Rectal smooth muscle tissue (tissue), 1 donor: ENCODE results near the gene FARSB.

Source experiments
- H3K27ac ChIP-seq: one replicate; pipeline ENCODE4 v1.7.0; 2013; ENCODE audit warnings: low read depth, low read length, inconsistent platforms
- H3K27me3 ChIP-seq: one replicate; pipeline ENCODE4 v1.7.0; 2013; ENCODE audit warnings: low read length; ENCODE audit not compliant: control insufficient read depth, insufficient read depth
- H3K36me3 ChIP-seq: one replicate; pipeline ENCODE4 v1.7.0; 2013; ENCODE audit warnings: low read length; ENCODE audit not compliant: control insufficient read depth, insufficient read depth
- H3K4me1 ChIP-seq: one replicate; pipeline ENCODE4 v1.7.0; 2013; ENCODE audit warnings: low read length; ENCODE audit not compliant: control insufficient read depth, insufficient read depth
- H3K4me3 ChIP-seq: one replicate; pipeline ENCODE4 v1.7.0; 2013; ENCODE audit warnings: low read length
- H3K9ac ChIP-seq: one replicate; pipeline ENCODE4 v1.7.0; 2013; ENCODE audit warnings: low read length

FARSB gene

DNA sequence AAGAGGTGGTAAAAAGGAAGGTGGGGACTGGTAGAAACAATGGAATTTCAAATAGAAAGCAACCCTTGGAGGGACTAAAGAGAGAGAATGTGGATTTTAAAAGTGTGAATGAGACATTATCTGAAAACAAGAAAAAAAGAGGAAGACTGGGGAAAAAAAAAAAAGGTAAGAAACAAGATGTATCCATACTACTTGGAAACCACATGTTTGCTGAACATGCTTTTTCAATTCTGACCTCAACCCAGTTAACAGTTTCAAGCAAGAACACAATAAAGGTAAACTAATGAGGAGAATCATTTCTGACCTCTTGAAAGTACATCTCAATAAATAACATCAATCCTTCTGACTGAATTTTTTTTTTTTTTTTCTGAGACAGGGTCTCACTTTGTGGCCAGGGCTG lies 2.6 kb downstream of the FARSB start:
- H3K4me1 ChIP-seq, result peaks cover 8% of the 10 kb centered on the region
- no peaks in the 10 kb centered on the region for H3K36me3 ChIP-seq
- no peak overlapping the region for H3K27ac ChIP-seq
- no peaks in the 10 kb centered on the region for H3K27me3 ChIP-seq
- no peak overlapping the region for H3K9ac ChIP-seq
- no peak overlapping the region for H3K4me3 ChIP-seq

DNA sequence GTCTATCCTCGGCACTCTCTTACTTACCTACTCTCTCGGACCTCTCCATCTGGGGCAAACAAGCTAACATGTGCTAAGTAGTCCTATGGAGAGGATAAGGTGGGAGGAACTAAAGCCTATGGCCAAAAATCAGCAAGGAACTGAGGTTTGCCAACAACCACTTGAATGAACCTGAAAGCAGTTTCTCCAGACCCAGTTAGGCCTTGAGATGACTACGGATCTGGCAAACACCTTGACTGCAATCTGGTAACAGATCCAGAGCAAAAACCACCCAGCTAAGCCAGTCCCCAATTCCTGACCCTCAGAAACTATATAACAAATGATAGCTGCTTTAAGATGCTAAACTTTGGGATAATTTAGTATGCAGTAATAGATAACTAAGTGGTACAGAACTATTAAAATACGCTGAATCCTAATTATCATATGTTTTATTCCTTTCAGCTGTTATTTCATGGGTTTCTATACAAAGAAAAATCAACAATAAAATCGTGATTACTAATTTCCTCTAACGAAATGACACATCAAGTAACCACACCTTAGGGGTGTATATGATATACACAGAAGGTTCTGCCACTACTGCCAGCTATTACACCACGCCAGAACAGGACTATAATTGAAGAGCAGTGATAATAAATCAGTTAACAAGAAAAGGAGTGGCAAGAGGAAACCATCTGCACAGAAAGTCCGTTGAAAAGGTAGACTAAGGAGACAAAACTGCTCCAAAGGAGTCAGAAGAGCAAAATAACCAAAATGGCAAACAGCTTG lies 3.2 kb downstream of the FARSB start:
- Histone ChIP-seq H3K4me3 (no peak overlapping the region), H3K27me3 (no peaks in the 10 kb centered on the region), H3K36me3 (no peaks in the 10 kb centered on the region), H3K27ac (no peak overlapping the region), H3K9ac (no peak overlapping the region), H3K4me1 (peaks cover 8% of the 10 kb centered on the region)

DNA sequence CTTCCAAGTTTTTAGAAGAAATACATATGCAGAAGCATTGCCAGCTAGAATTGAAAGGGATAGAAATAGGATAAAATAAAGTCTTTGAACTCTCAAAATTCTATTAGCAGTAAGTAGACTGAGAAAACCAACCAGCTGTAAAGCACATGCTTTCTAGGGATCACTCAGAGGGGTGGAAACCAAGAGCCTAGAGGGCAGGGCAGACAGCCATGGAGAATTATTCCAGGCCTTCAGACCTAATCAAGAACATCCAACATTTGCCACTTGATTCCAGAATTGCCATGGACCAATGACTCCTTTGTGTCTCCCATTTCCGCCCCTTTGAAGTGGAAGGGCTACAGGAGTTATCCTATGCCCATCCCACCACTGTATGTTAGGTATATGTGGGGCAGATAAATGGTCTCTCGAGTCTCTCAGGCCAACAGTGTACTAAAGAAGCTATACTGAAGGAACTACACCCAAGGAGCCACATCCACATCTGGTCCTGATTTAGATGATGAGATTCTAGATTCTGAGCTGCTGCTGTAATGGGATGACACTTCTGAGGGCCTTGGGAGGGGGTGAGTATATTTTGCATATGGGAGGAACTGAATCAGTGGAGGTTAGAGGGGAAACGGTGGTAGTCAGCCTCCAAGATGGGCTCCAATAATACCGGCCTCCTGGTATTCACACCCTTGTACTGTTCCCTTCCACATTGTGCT lies 4.0 kb downstream of the FARSB start:
- H3K4me1 ChIP-seq, result peaks cover 8% of the 10 kb centered on the region
- H3K36me3 ChIP-seq, result no peaks in the 10 kb centered on the region
- no peaks in the 10 kb centered on the region for H3K27me3 ChIP-seq
- no peak overlapping the region for H3K9ac ChIP-seq
- H3K4me3 ChIP-seq, result no peak overlapping the region
- no peak overlapping the region for H3K27ac ChIP-seq

- Histone ChIP-seq H3K27ac (no peak overlapping the region), H3K36me3 (no peaks in the 10 kb centered on the region), H3K4me1 (peaks cover 4% of the 10 kb centered on the region), H3K27me3 (no peaks in the 10 kb centered on the region), H3K9ac (no peak overlapping the region), H3K4me3 (no peak overlapping the region)
Observed at GRCh38 chr2:222649801-222650200, 6.1 kb downstream of the FARSB start.

- Histone ChIP-seq H3K4me3 (no peak overlapping the region), H3K36me3 (peaks cover 2% of the 10 kb centered on the region), H3K27ac (no peak overlapping the region), H3K9ac (no peak overlapping the region), H3K4me1 (no peaks in the 10 kb centered on the region), H3K27me3 (no peaks in the 10 kb centered on the region)
Observed at GRCh38 chr2:222646008-222646407, 9.9 kb downstream of the FARSB start.

GRCh38 chr2:222643134-222643533 lies 12.8 kb downstream of the FARSB start:
- H3K27me3 ChIP-seq, result no peaks in the 10 kb centered on the region
- H3K9ac ChIP-seq, result no peak overlapping the region
- no peaks in the 10 kb centered on the region for H3K4me1 ChIP-seq
- H3K36me3 ChIP-seq, result peaks cover 9% of the 10 kb centered on the region
- H3K27ac ChIP-seq, result no peak overlapping the region
- no peak overlapping the region for H3K4me3 ChIP-seq

GRCh38 chr2:222641336-222641735 lies 14.6 kb downstream of the FARSB start:
- peaks cover 9% of the 10 kb centered on the region for H3K36me3 ChIP-seq
- H3K4me1 ChIP-seq, result no peaks in the 10 kb centered on the region
- H3K27ac ChIP-seq, result no peak overlapping the region
- H3K4me3 ChIP-seq, result no peak overlapping the region
- H3K9ac ChIP-seq, result no peak overlapping the region
- H3K27me3 ChIP-seq, result no peaks in the 10 kb centered on the region

GRCh38 chr2:222637067-222637466 lies 18.8 kb downstream of the FARSB start:
- Histone ChIP-seq H3K27me3 (no peaks in the 10 kb centered on the region), H3K9ac (no peak overlapping the region), H3K36me3 (peaks cover 6% of the 10 kb centered on the region), H3K4me1 (no peaks in the 10 kb centered on the region), H3K27ac (no peak overlapping the region), H3K4me3 (no peak overlapping the region)

GRCh38 chr2:222635295-222635694 lies 20.6 kb downstream of the FARSB start:
- H3K27me3 ChIP-seq, result no peaks in the 10 kb centered on the region
- H3K4me1 ChIP-seq, result no peaks in the 10 kb centered on the region
- H3K27ac ChIP-seq, result no peak overlapping the region
- H3K4me3 ChIP-seq, result no peak overlapping the region
- H3K36me3 ChIP-seq, result peaks cover 6% of the 10 kb centered on the region
- no peak overlapping the region for H3K9ac ChIP-seq

GRCh38 chr2:222627764-222628163 lies 28.1 kb downstream of the FARSB start:
- Histone ChIP-seq H3K4me1 (no peaks in the 10 kb centered on the region), H3K27ac (no peak overlapping the region), H3K27me3 (no peaks in the 10 kb centered on the region), H3K9ac (no peak overlapping the region), H3K36me3 (peaks cover 7% of the 10 kb centered on the region), H3K4me3 (no peak overlapping the region)

GRCh38 chr2:222623756-222624309 lies 32.1 kb downstream of the FARSB start:
- peaks cover 2% of the 10 kb centered on the region for H3K4me1 ChIP-seq
- H3K4me3 ChIP-seq, result no peak overlapping the region
- H3K27ac ChIP-seq, result no peak overlapping the region
- H3K9ac ChIP-seq, result no peak overlapping the region
- peaks cover 2% of the 10 kb centered on the region for H3K36me3 ChIP-seq
- H3K27me3 ChIP-seq, result no peaks in the 10 kb centered on the region

GRCh38 chr2:222622910-222623309 lies 33.0 kb downstream of the FARSB start:
- Histone ChIP-seq H3K4me1 (peaks cover 2% of the 10 kb centered on the region), H3K36me3 (peaks cover 2% of the 10 kb centered on the region), H3K27ac (no peak overlapping the region)

More at GRCh38 chr2:222622910-222623309, 33.0 kb downstream of the FARSB start:
- Histone ChIP-seq H3K9ac (no peak overlapping the region), H3K4me3 (no peak overlapping the region), H3K27me3 (no peaks in the 10 kb centered on the region)
